Colonic mucosa (tissue), 4 donors: Measurements from ENCODE around the gene TRAPPC6A. TPM values are rescaled to one million over a fixed set of nuclear protein-coding genes. Genes with fewer than 3 reads are reported as not detected.
A peak's percentile ranks its signal among the peaks of the same experiment; 100 is the strongest.

Experiments
- DNase-seq: peaks from one replicate; pipeline ENCODE4 v3.0.0-alpha.2; 2020
- H3K27ac ChIP-seq: fragments of 200-600 bp; one replicate; pipeline ENCODE4 v1.8.0; 2021
- H3K27me3 ChIP-seq: fragments of 200-600 bp; one replicate; pipeline ENCODE4 v1.8.0; 2021
- H3K36me3 ChIP-seq: fragments of 200-600 bp; one replicate; pipeline ENCODE4 v1.8.0; 2021
- H3K4me1 ChIP-seq: fragments of 200-600 bp; one replicate; pipeline ENCODE4 v1.8.0; 2021; ENCODE audit warnings: mild to moderate bottlenecking
- H3K4me3 ChIP-seq: fragments of 200-600 bp; one replicate; pipeline ENCODE4 v1.8.0; 2021
- H3K9ac ChIP-seq, 2 donors: one replicate each; pipeline ENCODE4 v1.7.0; 2013; ENCODE audit warnings: control low read depth in 2 of 2, low read depth in 2 of 2, low read length in 2 of 2
- H3K9me3 ChIP-seq: fragments of 200-600 bp; one replicate; pipeline ENCODE4 v1.8.0; 2021
- intact Hi-C: fragments of 100-400 bp; cut with DNase I; formaldehyde crosslinking; loops from one replicate; pipeline ENCODE4 v1.14.1; 2022
- total RNA-seq, 2 donors: library from RNA; stranded (reverse); fragmentation: NEBNext Ultra II Directional in 1 of 2; extraction: Animal tissue kit (Norgen Biotek cat#: 25700) in 1 of 2; gene quantifications; one replicate each; pipeline ENCODE4 v1.2.1, GENCODE V29; 2021
- TF ChIP-seq, protein P1 (sequence below): fragments of 200-600 bp; IDR thresholded peaks from one replicate; pipeline ENCODE4 v1.8.0; 2022; ENCODE audit warnings: antibody characterized with exemption, mild to moderate bottlenecking
- donor health status: healthy.
- donor health status: DM: no; HTN: no; CAD: no.
- donor health status: DM: no; HTN: no; CAD: no.

Gene TRAPPC6A
- total RNA-seq, 2 donors from 2014 or later, result 17.2 to 35.2 TPM

DNA sequence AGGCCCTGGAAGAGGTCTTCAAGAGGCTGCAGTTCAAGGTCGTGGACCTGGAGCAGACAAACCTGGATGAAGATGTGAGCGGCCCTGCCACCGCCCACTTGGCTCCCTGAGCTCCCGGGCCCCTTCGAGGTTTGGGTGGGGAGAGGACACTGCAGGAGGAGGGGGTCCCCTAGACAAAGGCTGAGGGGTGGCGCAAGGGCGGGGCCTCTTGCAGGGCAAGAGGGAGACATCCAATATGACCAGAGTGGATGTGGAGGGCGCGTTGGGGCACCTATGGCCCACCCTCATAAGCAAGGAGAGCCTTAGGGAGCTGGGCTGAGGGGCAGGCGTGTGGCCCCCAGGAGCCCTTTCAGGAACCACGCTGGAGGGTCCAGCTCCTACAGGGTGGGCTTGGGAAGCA is 37.5 kb downstream of the TRAPPC6A start:
- Histone ChIP-seq H3K4me3 (no peak overlapping the region), H3K9me3 (no peaks in the 10 kb centered on the region), H3K9ac (no peak overlapping the region), H3K27me3 (no peaks in the 10 kb centered on the region), H3K27ac (no peak overlapping the region), H3K36me3 (no peaks in the 10 kb centered on the region), H3K4me1 (no peaks in the 10 kb centered on the region)
- intact Hi-C loops, result no loop called here
- TF ChIP-seq, protein P1, sequence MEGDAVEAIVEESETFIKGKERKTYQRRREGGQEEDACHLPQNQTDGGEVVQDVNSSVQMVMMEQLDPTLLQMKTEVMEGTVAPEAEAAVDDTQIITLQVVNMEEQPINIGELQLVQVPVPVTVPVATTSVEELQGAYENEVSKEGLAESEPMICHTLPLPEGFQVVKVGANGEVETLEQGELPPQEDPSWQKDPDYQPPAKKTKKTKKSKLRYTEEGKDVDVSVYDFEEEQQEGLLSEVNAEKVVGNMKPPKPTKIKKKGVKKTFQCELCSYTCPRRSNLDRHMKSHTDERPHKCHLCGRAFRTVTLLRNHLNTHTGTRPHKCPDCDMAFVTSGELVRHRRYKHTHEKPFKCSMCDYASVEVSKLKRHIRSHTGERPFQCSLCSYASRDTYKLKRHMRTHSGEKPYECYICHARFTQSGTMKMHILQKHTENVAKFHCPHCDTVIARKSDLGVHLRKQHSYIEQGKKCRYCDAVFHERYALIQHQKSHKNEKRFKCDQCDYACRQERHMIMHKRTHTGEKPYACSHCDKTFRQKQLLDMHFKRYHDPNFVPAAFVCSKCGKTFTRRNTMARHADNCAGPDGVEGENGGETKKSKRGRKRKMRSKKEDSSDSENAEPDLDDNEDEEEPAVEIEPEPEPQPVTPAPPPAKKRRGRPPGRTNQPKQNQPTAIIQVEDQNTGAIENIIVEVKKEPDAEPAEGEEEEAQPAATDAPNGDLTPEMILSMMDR, result no peak
- DNase-seq, result no peak

DNA sequence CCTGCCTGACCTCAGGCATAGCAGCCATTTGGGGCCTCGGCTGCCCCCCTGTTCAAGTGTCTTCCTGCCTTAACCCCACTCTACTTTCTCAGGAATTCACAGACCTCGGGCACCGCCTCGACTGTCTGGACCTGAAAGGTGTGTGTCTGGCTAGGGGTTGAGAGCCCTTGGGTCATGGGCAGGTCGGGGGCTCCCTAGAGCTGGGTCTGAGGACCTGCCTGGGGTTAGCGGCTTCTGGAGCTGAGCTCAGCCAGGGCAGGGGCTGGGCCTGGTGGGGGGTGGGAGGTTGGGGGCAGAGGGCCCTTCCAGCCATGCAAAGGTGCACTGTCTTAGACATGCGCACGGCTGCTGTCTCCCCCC is 37.9 kb downstream of the TRAPPC6A start:
- no peaks in the 10 kb centered on the region for H3K36me3 ChIP-seq
- H3K9me3 ChIP-seq, result no peaks in the 10 kb centered on the region
- no peaks in the 10 kb centered on the region for H3K27me3 ChIP-seq

DNA sequence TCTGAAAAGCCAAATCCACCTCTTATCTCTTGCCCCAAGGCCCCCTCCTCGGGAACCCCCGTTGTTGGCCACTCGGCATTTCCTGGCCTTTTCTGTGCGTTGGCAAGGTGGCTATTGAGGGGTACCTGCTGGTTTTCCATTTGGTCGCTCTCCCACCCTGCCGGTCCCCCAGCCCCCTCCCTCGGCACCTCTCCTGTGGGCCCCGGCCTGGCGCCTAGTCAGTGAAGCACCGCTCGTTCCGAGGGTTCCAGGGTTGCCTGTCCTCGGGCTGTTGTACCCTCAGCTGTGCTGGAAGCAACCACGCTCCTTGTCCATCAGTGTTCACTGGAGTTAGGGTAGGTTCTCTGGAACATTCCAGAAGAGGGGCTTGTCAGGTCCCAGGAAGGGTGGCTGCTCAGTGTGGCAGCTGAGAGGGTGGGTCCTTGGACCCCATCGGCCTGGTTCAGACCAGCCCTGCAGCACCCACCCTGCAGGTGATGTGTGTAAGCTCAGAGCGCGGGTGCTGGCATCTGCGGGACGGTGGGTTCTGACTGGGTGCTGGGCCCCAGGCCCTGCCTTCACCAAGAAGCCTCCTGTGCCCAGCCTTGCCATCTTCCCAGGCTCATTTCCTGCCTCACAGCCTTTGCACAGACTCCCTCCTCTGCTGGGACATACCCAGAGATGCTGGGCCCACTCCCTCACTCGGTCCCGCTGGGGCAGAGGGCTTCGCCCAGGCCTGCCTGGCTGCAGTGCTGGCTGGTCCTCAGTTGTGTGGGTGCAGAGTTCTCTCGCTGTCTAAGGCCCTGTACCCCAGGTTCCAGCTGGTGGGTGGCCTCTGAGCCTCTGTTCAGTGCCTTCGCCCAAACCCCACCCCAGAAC is 38.5 kb downstream of the TRAPPC6A start:
- H3K4me3 ChIP-seq, result no peak overlapping the region
- no peaks in the 10 kb centered on the region for H3K9me3 ChIP-seq
- no peaks in the 10 kb centered on the region for H3K4me1 ChIP-seq
- H3K36me3 ChIP-seq, result no peaks in the 10 kb centered on the region
- H3K27ac ChIP-seq, result no peak overlapping the region
- TF ChIP-seq, protein P1, result no peak
- no peak overlapping the region for H3K9ac ChIP-seq
- no peak for DNase-seq
- intact Hi-C loops, result no loop called here
- no peaks in the 10 kb centered on the region for H3K27me3 ChIP-seq

More for the DNA sequence above, 37.9 kb downstream of the TRAPPC6A start:
- Histone ChIP-seq H3K4me1 (no peaks in the 10 kb centered on the region), H3K4me3 (no peak overlapping the region), H3K27ac (no peak overlapping the region), H3K9ac (no peak overlapping the region)
- DNase-seq, result no peak
- TF ChIP-seq, protein P1, result no peak
- intact Hi-C loops, result no loop called here

DNA sequence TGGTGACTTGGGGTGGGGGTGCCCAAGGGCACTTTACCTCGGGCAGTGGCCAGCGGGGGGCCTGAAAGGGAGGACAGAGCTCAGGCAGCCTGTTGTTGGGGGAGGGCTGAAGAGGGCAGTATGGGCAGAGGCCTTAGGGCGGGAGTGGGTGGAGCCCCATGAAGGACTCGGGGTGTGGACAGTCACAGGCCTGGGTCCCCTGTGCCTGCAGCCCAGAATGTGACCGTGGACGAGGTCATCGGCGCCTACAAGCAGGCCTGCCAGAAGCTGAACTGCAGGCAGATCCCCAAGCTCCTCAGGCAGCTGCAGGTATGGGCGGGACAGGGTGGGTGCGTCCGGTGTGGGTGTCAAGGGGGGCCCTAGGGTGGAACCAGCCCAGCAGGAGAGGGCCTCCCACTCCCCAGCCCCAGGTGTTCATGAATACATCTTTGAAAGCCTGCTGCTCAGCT is 39.7 kb downstream of the TRAPPC6A start:
- intact Hi-C loops, result no loop called here
- H3K4me3 ChIP-seq, result no peak overlapping the region
- no peaks in the 10 kb centered on the region for H3K27me3 ChIP-seq
- H3K27ac ChIP-seq, result no peak overlapping the region
- no peak for DNase-seq
- TF ChIP-seq, protein P1, result no peak
- H3K4me1 ChIP-seq, result no peaks in the 10 kb centered on the region
- H3K9me3 ChIP-seq, result no peaks in the 10 kb centered on the region
- H3K36me3 ChIP-seq, result no peaks in the 10 kb centered on the region
- H3K9ac ChIP-seq, result no peak overlapping the region

DNA sequence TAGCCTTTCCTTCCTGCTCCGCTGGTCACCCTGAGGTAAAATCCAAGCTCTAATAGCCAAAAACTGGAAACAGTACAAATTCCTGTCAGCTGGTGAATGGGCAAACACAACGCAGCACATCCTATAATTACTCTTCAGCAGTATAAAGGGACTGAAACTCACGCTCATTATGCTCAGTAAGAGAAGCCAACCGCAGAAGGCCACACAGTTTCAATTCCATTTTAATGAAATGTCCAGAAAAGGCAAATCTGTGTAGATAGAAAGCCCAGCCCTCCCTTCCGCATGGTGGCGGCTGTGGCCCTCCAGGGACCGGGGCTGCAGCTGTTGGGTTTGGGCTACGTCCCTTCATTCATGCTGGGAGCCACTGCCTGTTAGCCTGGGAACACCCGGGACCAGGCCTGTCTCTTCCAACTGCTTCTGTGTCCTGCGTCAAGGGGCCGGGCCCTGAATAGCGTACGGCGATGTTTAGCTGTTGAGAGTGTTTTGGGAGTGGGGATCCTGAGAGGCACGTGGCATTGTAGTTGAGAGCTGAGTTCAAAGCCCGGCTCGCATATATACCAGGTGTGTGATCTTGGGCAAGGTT is 40.8 kb downstream of the TRAPPC6A start:
- no peak overlapping the region for H3K4me3 ChIP-seq
- no peak for DNase-seq
- intact Hi-C loops, result no loop called here
- no peaks in the 10 kb centered on the region for H3K9me3 ChIP-seq
- peak overlapping the region in 1 of 2 donors; percentile 16 for H3K9ac ChIP-seq
- no peaks in the 10 kb centered on the region for H3K36me3 ChIP-seq
- TF ChIP-seq, protein P1, result no peak
- H3K4me1 ChIP-seq, result no peaks in the 10 kb centered on the region
- H3K27me3 ChIP-seq, result no peaks in the 10 kb centered on the region
- no peak overlapping the region for H3K27ac ChIP-seq
